GM19395 (cell line): ENCODE data around the gene ALX1.
"Not testable (repeated sequence)": the region's sequence is repeated elsewhere in the genome, so short reads cannot be mapped to it uniquely, and the experiment has no call there.

Source experiments
- ATAC-seq: cut with Tn5 transposase; IDR thresholded peaks from one replicate; pipeline ENCODE4 v1.9.1; 2021; ENCODE audit warnings: mild to moderate bottlenecking, moderate library complexity; ENCODE audit not compliant: unreplicated experiment

Gene ALX1

DNA sequence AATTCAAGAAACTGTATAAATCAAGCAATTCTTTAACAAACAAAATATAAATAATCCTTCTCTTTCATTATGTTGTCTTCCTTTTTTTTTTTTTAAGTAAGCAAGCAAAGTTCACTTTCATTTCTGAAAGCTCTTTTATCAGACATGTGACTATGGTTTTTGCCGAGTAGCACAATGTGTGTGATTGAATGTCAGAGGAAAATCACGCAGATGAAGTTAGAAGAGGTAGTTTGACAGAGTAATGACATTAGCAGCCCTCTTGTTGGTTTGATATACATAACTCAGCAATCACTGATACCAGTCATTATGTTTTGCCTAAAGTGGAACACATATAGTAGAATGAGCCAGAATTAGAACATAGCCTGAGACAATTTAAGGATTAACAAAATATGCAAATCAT, 19.0 kb downstream of the ALX1 start:
- no peak for ATAC-seq

DNA sequence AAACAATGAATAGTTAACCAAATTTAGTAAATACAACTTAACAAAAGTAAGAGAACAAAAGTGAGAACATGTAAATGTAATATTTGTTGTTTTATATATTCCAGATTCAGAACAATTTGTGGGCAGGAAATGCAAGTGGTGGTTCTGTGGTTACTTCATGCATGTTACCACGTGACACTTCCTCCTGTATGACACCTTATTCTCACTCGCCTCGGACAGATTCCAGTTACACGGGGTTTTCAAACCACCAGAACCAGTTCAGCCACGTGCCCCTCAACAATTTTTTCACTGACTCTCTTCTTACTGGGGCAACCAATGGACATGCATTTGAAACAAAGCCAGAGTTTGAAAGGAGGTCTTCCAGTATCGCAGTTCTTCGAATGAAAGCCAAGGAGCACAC, 21.0 kb downstream of the ALX1 start:
- ATAC-seq = peak; percentile 64

DNA sequence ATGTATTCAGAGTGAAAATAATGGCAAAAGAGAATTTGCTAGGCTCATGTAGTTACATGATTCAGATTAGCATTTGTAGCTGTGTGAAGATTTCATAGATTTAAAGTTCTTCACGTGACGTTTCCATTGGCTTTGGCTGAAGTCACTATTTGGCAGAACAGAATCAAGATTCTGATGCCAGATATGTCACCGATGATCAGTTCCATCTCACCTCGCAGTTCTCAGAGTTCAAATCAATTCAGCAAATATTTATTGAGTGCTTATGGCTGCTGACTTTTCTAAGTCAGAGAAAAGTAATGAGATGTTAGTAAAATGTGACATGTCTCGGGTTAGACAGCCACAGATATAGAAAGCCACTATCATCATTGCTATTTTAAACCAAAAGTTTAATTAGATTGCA, 28.4 kb downstream of the ALX1 start:
- no peak for ATAC-seq

DNA sequence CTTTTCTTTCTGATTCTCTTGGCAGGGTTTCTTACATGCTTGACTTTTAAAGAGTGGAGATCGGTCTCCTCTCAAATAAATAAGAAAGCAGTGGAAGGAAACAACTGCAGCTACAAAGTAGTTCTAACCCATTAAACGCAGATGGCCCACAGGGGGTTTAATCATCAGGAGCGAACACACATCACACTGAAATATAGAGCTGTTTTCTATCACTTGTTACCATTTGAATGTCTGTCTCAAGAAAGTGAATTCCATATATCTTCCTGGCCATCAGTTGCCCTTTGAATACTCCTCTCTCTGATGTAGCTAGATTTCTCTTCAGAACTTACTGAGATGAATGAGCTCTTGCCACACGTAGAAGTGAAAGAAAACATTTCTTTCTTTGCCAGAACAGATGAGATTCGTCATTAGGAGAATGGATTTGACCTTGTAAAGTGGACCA, 29.1 kb downstream of the ALX1 start:
- ATAC-seq = no peak

DNA sequence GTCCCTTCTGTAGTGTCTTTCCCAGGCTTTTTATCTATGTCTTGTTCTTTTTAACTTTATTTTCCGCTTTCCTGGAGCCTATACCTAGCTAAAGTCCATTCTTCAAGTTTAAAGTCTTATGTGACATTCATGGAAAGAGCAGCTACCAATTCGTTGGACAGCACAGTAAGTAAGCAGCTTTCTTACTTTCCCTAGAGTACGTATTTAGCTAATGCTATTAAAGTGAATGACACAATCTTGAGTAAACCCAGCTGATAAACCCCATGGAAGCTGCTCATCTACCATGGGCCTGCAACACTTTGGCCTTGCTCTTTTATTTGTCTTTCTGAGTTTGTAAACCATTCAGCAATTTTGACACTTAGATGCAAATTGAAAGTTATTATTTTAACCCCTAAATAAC, 30.0 kb downstream of the ALX1 start:
- ATAC-seq = no peak

GRCh38 chr12:85310456-85311076, 30.5 kb downstream of the ALX1 start:
- no peak for ATAC-seq

DNA sequence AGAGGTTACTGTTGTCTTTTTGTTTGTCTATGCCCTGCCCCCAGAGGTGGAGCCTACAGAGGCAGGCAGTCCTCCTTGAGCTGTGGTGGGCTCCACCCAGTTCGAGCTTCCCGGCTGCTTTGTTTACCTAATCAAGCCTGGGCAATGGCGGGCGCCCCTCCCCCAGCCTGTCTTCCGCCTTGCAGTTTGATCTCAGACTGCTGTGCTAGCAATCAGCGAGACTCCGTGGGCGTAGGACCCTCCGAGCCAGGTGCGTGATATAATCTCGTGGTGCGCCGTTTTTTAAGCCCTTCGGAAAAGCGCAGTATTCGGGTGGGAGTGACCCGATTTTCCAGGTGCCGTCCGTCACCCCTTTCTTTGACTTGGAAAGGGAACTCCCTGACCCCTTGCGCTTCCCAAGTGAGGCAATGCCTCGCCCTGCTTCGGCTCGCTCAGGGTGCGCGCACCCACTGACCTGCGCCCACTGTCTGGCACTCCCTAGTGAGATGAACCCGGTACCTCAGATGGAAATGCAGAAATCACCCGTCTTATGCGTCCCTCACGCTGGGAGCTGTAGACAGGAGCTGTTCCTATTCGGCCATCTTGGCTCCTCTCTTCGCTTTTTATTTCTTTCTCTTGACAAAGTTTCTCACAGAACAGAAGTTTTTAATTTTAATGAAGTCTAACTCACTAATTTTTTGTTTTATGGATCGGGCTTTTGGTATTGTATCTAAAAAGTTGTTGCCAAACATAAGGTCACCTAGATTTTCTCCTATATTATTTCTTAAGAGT, 38.0 kb downstream of the ALX1 start:
- not testable (repeated sequence) for ATAC-seq

DNA sequence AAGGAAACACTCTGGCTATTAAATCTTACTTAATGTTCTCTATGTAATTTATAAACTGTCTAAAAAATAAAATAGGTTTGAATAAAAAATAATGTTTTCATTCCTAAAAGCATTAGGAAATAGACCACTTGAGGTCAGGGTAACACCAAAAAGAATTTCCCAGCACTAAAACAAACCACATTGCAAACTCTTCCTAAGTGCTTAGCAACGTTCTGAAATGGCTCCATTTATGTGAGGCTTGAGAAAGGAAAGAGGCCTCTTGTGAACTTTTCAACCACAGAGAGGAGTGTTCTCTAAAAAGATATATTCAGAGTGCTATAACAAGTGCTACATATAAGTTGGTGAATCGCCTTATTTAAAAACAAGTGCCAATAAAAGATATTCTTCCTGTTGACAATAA, 42.7 kb downstream of the ALX1 start:
- ATAC-seq = no peak

DNA sequence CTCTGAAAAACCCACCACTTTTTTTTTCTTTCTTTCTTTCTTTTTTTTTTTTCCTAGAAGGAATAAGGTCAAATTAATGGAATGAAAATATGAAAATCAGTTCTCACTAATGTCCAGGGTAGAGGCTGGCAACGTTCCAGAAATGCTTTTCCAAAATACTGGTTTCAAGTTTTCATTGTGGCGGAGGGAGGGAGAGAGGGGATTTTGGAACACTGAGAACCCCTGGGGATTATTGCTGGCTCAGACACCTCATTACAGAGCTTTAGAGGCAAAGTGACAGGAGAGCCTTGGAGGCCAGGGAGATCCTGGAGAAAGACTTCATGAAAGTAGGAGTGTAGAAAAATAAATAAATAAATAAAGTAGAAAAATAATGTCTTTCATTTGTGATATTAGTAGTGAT, 45.4 kb downstream of the ALX1 start:
- no peak for ATAC-seq

GRCh38 chr12:85329913-85330312, 49.9 kb downstream of the ALX1 start:
- no peak for ATAC-seq

DNA sequence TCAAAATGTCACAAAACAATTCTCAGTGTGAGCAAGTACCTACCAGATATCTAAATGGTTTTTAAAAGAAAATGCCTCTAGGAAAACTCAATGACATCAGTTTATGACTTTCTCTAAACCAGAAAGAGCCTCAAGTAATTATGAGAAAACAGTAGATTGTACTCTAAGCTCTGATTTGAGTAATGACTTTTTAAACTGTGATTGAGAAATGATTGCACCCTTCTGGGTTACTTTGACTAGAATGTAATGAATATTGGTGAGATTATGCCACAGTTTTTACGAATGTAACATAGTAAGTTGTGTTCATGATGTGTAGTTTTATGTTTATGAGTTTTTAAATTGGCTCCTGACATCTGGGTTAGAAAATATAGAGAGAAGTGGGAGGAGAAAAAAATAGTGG, 68.8 kb downstream of the ALX1 start:
- ATAC-seq = no peak

GRCh38 chr12:85350356-85350755, 70.3 kb downstream of the ALX1 start:
- no peak for ATAC-seq
